GM12874 (cell line): ENCODE measurements around the gene NPFF.

Experiments used
- CTCF ChIP-seq: IDR thresholded peaks from 2 replicates; pipeline ENCODE4 v1.5.1; 2011; ENCODE audit warnings: low read depth, mild to moderate bottlenecking, control low read depth, low read length, moderate library complexity; ENCODE audit not compliant: insufficient read depth

The NPFF gene

GRCh38 chr12:53508534-53509170 is 1.4 kb upstream of the NPFF start:
- TF ChIP-seq CTCF: peak; percentile 91

- TF ChIP-seq CTCF: no peak
Observed at GRCh38 chr12:53507603-53507885, 260 bp upstream of the NPFF start.

DNA sequence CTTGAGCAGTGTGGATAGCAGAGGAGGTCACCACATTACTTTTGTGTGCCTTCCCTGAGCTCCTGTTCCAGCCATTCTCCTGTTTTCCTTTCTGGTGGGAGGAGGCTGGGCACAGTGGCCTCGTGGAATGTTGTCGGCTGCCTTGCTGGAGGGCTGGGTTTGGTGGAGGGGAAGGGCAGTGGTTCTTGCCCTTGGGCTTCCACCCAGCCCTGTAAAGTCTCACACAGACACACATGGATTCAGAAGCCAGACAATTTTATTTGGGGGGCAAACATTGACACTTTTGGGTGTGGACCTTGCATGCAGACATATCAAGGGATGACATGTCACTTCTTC is 866 bp downstream of the NPFF start:
- no peak for TF ChIP-seq CTCF

- TF ChIP-seq CTCF: no peak
Observed at GRCh38 chr12:53505555-53506449, 1.5 kb downstream of the NPFF start.

DNA sequence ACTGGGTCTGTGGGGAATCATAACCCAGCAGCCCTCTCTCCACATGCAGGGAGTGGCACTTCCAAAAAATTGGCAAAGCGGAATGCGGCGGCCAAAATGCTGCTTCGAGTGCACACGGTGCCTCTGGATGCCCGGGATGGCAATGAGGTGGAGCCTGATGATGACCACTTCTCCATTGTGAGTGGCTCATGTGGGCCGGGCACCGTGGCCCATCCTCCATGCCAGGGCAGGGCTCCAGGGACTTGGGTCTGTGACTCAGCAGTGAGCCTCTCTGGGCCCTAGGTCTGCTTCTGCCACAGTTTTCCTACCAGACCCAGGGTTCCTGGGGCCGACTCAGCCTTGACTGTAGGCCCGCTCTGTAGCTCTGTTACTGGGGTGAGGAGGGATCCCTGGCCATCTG is 2.2 kb downstream of the NPFF start:
- TF ChIP-seq CTCF: no peak

GRCh38 chr12:53504004-53504920 is 3.0 kb downstream of the NPFF start:
- TF ChIP-seq CTCF: no peak

- TF ChIP-seq CTCF: no peak
Observed at GRCh38 chr12:53502983-53503728, 4.1 kb downstream of the NPFF start.
